Measurements from ENCODE around the gene ZFYVE27.

The ZFYVE27 gene

DNA sequence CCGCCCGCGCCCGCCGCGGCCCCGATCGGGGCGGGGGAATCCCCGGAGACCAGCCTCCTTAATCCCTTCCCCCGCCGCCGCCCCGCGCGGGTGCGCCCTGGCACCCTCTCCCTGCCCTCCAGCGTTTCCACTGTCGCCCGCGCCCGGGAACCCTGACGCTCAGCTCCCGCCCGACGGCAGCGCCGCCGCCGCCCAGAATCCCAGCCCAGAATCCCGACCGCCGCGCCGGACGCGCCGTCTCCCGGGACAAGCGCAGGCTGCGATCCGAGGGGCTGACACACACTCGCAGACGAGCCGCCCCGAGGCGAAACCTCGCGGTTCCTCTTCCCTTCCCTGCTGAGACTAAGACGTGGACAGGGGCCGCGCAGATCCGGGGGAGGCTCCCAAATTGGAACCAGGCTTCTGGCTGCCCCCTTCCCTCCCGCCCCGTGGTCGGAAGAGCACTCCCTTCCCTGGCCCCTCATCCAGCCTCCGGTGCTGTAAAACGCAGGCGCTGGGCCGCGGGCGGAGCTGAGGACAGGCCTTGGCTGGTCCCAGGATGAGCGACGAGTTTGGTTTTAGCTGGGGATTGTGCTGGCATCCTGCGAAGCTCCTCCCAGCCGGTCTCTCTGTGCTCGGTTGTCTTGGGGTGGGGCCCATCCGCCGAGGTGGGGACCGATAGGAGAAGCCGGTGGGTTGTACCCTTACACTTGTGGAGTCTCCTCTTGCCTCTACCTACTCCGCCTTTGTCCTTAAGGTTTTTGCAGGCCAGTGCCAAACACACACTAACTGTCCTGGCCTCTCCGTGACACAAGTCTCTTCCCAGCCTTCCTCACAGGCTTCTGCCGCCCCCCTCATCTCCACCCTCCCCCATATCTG lies 22.3 kb upstream of the ZFYVE27 start:
- no peak for DNase-seq (ENCODE audit: low read depth in 2 of 2)

DNA sequence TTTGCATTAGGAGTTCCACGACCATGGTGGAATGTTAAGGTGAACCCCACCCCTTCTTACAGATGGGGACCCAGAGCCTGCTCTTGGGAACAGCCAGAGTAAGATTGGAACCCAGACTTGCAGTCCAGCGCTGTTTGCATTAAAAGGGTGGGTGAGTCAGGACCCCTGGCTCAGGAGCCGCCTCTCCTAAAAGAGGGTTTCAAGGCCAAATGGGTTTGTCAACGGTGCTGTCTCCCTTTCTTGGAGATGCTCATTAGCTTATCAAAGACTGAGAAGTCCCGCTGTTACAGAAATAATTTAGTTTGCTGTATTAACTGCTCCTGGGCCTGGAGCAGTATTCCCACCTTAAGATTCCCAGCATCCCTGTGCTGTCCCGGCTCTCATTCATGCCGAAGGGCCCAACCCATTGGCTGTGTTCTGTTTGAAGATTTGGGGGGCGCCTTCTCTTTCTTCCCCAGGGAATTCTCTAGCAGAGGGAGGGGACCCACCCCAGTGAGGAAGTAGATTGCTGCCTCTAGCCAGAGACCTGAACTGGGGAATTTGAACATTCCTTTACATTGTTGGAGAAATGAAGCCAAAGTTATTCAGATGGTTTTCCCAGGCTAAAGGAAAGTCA lies 21.6 kb upstream of the ZFYVE27 start:
- no peak for DNase-seq (ENCODE audit: low read depth in 2 of 2)

DNA sequence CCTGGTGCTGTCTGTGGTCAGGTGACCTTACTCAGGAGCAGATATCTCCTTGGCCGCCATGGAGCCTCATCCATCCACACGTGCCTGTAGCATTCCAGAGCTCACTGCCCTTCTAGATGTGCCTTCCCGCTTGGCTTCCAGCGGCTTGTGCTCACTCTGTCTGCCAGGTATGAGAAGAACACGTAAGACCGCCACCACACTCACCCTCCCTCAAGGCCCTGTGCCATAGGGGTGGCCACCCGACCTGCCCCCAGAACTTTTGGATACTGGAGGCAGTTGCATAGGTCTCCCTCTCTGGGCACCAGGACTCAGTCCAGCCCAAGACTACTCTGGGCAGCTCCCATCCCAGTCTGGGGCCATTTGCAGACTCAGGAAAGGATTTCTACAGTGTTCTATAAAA lies 19.3 kb upstream of the ZFYVE27 start:
- no peak for DNase-seq (ENCODE audit: low read depth in 2 of 2)

DNA sequence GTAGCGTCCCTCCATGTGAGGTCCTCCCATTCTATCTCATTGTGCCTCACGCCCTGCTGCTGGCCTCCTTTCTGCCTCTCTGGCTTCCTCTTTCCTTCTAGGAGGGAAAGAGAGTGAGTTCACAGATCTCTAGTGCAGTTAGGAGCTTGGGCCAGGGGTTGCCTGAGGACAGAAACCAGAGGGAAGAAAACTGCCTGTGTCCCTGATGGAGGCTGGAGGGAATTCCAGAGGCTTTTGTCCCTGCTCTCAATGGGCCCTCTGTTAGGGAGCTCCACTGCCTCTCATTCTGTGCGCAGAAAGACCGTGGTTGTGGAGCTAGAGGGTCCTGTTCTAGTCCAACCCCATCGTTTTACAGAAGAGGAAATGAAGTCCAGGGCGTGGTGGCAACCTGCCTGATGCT lies 18.8 kb upstream of the ZFYVE27 start:
- no peak for DNase-seq (ENCODE audit: low read depth in 2 of 2)

DNA sequence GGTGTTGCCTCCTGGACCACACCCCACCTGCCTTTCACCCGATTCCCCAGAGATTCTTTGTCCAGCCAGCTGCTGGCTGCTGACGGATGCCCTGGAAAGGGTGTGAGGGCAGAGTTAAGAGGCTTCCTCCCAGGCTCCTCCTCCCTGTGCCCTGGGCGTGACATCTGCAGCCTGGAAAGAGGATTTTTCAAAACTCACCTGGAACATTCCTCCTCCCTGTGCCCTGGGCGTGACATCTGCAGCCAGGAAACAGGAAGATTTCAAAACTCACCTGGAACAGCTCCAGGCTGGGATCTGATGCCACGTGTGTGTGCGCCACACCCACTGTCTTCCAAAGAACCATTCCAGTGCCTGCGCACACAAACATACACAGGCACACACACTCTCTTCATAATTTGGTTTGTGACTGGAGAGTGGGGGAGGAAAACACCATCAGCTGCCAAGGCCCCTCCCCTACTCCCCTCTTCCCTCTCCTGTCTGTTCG lies 18.2 kb upstream of the ZFYVE27 start:
- DNase-seq (ENCODE audit: low read depth in 2 of 2): no peak

DNA sequence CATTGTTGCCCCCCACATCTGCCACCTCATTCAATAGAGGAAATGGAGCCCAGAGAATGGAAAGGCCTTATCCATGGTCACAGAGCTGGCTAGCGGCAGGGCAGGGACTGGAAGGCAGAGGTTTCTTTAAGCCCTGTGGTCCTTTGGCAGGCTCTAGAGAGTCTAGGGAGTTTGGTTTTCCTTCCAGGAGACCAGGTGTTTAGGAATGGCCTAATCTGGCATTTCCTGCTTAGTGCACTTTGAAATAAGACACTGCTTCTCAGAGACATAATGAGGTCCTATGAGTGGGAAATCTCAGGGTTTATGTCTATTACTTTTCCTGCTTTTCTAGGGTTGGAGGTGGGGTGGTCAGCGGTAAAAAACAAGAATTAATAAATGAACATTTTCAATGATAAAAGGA lies 17.3 kb upstream of the ZFYVE27 start:
- DNase-seq (ENCODE audit: low read depth in 2 of 2): no peak

DNA sequence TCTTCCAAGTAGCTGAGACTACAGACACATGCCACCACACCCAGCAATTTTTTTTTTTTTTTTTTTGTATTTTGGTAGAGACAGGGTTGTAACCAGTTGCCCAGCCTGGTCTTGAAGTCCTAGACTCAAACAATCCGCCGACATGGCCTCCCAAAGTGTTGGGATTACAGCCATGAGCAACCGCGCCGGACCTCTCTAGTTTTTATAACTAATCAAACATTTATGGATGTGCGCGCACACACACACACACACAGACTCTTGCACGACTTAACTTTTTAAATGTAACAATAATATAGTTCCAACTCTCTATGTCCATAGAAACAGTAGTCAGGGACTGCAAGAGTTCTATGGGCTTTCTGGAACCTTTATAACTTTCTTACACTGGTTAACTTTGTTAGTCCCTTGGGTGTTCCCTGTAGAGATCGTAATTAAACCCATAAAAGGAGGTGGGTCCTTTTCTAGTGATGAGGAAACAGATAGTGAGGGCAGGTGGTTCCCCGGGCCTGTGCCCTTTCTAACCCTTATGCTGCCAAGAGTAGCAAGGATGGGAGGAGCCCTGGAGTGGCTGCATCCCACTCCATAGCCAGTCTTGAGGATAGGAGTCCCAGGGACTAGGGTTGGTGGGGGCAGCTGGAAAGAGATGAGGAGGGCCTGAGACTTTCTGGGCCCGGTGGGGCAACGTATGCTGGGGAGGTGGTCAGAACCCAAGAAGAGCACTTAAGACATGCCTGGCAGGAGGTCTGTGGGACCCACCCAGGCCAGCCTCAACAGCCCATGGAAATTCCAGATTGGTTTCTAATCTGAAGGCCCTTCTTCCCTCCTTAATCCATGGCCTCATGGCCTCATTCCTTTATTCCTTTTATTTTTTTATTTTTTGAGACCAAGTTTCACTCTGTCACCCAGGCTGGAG lies 14.8 kb upstream of the ZFYVE27 start:
- no peak for DNase-seq (ENCODE audit: low read depth in 2 of 2)

DNA sequence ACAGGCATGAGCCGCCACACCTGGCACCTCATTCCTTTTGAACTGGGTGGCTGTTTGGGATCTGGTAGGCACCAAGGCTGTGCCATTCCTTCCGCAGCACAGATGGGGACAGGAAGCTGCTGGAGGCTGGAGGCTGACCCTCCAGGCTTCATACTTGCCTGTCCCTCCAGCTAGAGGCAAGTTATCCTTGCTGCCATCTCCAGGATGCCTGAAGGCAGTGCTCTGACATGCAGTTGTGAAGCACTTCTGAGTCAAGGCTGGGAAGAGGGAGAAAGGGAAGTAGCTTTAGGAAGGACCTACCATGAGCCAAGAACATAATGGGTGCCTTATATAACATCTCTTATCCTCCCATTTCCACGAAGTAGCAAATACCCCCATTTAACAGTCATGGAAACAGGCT lies 13.9 kb upstream of the ZFYVE27 start:
- no peak for DNase-seq (ENCODE audit: low read depth in 2 of 2)

DNA sequence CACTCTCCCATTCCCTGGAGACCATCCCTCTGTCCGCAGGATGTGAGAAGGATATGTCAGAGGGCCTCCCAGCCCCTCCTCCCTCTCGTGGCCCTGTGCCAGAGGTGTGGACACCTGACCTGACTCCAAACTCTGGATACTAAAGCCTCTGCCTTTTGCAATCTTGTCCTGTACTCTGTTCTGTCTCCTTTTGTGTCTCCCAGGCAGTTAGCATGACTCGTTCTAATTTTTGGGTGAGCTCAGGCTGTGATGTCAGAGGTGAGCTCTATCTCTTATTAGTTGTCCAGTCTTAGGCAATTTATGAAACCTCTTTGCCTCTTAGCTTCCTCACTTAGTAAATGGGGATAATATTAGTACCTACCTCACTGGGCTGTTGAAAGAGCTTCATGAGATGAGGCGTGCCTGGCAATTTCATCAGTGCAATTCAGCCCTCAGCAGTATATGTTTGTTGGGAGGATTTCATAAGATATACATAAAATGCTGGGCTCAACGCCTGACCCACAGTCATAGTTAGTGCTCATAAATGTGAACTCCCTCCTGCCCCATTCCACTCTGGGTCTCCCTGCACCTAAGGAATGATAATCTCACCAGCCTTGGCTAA lies 12.5 kb upstream of the ZFYVE27 start:
- no peak for DNase-seq (ENCODE audit: low read depth in 2 of 2)

DNA sequence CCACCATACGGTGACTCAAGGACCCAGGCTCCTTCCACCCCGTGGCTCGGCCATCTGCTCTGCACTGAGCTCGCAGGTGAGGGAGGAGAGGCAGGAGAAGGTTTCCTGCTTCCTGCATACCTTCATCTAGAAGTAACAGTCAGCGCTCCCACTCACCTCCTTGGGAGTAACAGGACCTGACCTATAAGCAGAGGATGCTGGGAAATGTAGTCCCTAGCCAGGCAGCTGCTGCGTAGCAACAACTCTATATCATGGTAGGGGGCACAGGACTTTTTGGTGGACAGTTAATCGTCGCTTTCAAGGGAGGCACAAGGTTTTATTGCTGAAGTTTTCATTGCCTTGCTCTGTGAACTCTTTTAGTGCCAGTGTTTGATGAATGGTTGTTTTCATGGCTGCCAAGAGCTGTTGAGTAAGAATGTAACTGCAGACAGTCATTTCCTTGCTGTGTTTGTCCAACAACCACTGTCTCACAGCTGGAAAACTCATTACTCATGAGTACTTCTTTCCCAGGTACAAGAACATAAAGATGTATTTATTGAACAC lies 10.2 kb upstream of the ZFYVE27 start:
- no peak for DNase-seq (ENCODE audit: low read depth in 2 of 2)

DNA sequence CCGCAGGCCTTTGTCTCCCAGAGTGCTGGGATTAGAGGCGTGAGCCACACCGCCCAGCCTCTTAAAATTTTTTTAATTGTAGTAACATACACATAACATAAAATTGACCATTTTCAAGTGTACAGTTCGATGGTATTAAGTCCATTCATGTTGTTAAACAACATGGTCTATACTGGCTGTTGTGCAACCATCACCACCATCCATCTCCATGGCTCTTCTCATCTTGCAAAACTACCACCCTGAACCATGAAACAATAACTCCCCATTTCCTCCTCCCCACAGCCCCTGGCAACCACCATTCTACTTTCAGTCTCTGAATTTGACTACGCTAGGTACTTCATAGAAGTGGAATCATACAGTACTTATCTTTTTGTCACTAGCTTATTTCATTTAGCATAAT lies 7.9 kb upstream of the ZFYVE27 start:
- no peak for DNase-seq (ENCODE audit: low read depth in 2 of 2)

DNA sequence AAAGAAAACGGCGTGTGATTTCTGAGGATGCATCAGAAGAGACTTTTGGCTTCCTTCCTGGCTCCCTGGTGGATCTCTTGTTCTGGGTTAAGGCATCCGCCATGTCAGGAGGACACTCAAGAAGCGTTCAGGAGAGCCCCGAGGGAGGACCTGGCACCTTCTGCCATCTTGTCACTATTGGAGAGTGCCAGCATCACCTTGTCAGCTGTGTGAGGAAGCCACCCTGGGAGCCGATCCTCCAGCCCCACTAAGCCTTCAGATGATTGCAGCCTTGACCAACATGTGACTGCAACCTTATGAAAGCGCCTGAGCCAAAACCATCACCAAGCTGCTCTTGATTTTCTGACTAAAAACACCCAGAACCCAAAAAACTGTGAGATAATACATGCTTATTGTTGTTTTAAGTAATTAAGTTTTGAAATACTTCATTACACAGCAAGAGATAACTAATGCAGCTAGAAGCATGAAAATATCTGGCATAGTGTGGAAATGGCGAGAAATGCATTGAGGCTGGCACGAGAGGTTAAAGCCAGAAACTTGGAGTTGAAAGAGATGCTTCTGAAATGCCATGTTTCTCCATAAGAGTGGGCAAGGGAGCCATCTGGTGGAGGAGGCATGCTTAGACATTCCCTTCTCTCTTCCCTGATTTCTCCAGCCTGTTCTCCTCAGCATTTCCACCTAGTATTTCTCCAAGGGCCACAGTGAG lies 5.4 kb upstream of the ZFYVE27 start:
- no peak for DNase-seq (ENCODE audit: low read depth in 2 of 2)

DNA sequence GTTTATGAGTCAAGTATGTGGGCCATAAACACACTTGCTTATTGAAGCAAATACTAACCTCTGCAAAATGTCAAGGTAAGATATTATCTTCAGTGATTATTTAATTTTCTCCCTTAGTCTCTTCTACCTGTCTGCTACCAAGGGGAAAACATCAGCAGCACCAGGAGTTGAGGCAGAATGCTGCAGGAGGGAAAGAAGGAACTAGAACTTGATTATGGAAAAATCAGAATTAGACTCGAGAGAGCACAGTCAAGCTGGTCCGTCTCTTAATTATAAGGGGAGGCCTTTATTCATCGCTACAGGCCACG lies 4.9 kb upstream of the ZFYVE27 start:
- no peak for DNase-seq (ENCODE audit: low read depth in 2 of 2)

DNA sequence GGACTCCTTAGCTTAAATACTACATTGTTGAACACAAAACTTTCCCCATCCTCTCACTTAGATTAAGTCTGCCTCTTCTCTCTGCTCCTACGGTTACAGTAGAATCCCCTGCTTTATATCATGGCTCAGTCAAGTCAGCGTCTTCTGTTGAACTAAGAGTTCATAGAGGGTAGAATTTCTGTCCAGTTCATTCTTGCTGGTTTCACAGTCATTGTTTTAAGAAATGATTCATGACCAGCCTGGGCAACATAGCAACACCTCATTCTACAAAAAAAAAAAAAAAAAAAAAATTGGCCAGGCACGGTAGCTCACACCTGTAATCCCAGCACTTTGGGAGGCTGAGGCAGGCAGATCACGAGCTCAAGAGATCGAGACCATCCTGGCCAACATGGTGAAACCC lies 3.7 kb upstream of the ZFYVE27 start:
- no peak for DNase-seq (ENCODE audit: low read depth in 2 of 2)

DNA sequence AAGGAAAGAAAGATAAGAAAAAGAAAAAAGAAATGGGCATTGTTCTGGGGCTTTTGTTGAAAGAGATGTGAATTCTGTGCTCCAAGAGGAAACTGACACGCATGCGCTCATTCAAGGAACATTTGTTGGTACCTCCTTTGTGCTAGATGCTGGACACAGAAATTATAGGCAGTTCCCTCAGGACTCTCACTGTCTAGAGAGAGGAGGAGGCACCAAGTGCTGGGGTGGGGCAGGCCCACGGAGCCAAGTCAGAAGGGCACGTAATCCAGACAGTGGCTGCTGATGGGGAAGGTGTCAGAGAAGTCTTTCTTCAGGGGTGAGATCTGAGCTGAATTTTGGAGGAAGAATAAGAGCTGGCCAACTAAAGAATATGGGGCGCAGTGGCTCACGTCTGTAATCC lies 2.9 kb upstream of the ZFYVE27 start:
- DNase-seq (ENCODE audit: low read depth in 2 of 2): no peak

DNA sequence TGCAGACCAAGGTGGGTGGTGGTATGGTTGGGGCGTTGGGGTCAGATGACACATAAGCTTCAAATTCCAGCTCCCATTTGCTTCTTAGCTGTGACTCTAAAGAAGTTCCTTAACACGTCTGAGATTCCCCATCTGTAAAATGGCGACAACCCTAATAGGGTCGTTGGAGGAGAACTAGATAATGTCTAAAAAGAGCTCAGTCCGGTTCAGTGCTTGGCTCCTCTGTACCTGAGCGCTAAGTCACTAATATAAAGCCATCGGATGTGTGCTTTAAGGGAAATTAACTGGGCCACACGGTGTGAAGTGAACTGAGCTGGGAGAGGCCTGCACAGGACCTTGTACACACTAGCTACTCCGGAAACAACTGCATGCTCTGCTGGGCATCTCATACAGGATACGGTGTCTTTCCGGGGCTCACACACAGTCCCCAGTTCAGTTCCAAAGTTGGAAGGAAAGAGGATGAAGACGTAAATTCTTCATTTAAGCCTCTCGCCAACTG lies 476 bp upstream of the ZFYVE27 start:
- DNase-seq (ENCODE audit: low read depth in 2 of 2): no peak

DNA sequence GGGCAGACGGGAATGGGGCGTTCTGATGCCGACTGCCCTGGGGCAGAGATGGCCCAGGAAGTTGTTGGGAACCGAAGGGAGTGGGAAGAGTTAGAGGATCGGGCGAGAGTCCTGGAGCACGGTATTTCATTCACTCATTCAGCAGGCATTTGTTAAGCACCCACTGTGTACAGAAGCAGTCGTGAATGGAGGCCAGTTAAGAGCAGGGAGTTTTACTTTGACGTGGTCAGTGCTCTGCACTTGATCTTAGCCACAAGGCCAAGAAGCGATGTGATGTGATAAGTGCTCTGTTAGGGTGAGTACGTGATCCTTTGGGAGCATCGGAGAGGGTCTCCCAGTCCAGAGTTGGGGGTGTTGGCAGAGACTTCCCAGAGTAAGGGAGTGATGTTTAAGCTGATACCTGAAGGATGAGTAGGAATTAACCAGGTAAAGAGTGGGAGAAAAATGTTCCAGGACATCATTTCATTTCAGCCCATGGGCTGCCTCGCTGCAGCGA lies 890 bp downstream of the ZFYVE27 start:
- DNase-seq (ENCODE audit: low read depth in 2 of 2): no peak

DNA sequence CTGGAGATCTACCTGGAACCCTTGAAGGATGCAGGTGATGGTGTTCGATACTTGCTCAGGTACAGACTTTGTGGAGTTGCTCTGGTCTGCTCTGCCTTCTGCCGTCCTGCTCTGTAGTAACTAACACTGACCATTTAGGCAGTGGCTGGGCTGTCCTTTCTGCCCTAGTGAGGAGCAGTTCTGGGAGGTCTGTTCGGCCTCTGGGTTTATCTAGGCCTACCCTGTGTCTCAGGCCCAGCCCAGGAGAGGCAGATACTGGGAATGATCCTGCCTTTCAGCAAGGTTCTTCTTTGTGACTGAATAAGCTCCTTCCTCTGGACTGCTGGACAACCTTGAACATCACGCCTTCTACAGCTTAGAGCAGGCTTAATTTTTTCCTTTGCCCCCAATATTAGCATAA lies 1.7 kb downstream of the ZFYVE27 start:
- no peak for DNase-seq (ENCODE audit: low read depth in 2 of 2)

DNA sequence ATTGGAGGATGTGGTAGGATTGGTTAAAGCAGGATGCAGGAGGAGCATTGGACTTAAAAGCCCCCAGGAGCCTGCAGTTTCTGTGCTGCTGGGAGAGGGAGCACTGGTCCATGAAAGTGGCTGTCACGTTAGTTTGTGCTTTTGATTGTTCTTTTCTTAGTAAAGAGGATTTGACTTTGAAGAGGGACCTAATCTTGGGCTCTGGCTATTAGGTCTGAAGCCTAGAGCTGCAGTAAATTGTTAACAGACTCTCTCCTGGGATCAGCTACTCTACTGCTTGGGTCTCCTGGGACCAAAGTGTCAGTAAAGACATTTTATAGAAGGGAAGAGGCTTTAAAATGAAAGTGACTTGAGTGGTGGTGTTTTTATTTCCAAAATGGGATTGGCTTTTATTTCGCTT lies 3.7 kb downstream of the ZFYVE27 start:
- no peak for DNase-seq (ENCODE audit: low read depth in 2 of 2)

DNA sequence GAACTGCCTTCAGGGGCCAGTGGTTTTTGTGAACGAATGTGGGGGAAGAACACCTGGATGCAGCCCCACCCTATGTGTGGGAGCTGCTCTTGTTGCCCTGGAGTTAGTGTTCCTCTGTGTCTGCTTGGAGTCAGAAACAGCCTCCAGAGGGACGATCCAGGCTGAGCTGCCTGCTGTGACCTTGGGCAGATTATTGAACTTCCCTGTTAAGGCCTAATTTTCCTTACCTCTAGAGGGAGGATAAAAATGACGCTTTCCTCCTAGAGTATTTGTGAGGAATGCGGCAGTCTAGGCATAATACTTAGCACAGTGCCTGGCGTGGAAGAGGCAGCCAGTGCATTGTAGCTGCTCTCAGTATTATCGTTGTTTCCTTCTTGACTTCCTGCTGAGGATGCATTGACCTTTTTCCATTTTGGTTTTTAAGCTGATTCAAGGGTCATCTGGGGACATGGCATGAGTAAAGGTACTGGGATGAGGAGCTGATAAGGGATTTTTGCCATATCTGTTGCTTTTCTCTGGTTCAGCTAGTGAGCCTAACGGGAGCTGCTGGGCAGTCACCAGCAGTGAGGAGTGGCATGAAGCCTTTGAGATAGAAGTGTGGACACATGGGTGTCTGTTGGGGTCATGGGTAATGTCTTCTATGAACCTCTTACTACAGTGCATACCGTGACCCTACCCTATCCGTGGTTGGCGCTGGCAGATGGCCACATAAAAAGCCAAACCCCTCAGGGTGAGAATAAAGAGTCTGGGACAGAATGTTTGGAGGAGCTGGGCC lies 6.4 kb downstream of the ZFYVE27 start:
- DNase-seq (ENCODE audit: low read depth in 2 of 2): no peak
